CD14-positive monocyte (primary cell): ENCODE measurements around the gene SNPH. TPM values are rescaled to one million over a fixed set of nuclear protein-coding genes. Genes with fewer than 3 reads are reported as not detected.

ENCODE experiments used
- DNase-seq, 3 donors: peaks; one replicate each; pipeline ENCODE4 v3.0.0-alpha.2; 2011 to 2022
- H2AFZ ChIP-seq: 2 replicates; pipeline ENCODE4 v1.6.0; 2012; ENCODE audit warnings: mild to moderate bottlenecking, low read depth, low read length, inconsistent platforms; ENCODE audit not compliant: insufficient read depth, poor library complexity, severe bottlenecking
- H3K27ac ChIP-seq, 2 donors: 1 replicate in 1 of 2; 2 replicates in 1 of 2; pipeline ENCODE4 v1.5.1; 2012 to 2013; ENCODE audit warnings: low read length in 2 of 2, control low read depth in 1 of 2, inconsistent platforms in 1 of 2, low read depth in 1 of 2, mild to moderate bottlenecking in 1 of 2
- H3K27me3 ChIP-seq, 2 donors: one replicate each; pipeline versions ENCODE4 v1.6.0 to v1.6.1; 2011 to 2013; ENCODE audit warnings: low read length in 2 of 2; ENCODE audit not compliant: control insufficient read depth in 2 of 2, insufficient read depth in 2 of 2
- H3K36me3 ChIP-seq, 2 donors: replicated peaks in 1 of 2; 1 replicate in 1 of 2; 2 replicates in 1 of 2; pipeline versions ENCODE4 v1.5.1 to v1.6.1; 2012 to 2013; ENCODE audit warnings: low read length in 2 of 2, control low read depth in 1 of 2, inconsistent platforms in 1 of 2, mild to moderate bottlenecking in 1 of 2; ENCODE audit not compliant: insufficient read depth in 2 of 2, control insufficient read depth in 1 of 2
- H3K4me1 ChIP-seq, 2 donors: 1 replicate in 1 of 2; 2 replicates in 1 of 2; pipeline versions ENCODE4 v1.5.1 to v1.6.1; 2012 to 2013; ENCODE audit warnings: low read length in 2 of 2, control low read depth in 1 of 2, inconsistent platforms in 1 of 2, mild to moderate bottlenecking in 1 of 2, moderate library complexity in 1 of 2; ENCODE audit not compliant: insufficient read depth in 2 of 2, control insufficient read depth in 1 of 2
- H3K4me2 ChIP-seq: replicated peaks from 2 replicates; pipeline ENCODE3; 2012; ENCODE audit warnings: low read length, moderate library complexity, mild to moderate bottlenecking; ENCODE audit not compliant: poor library complexity, severe bottlenecking; ENCODE audit errors: extremely low read depth
- H3K4me3 ChIP-seq, 3 experiments: fragments of 200-600 bp in 1 of 3; sonication (generic) in 1 of 3; replicated peaks in 1 of 3; 1 replicate in 2 of 3; 2 replicates in 1 of 3; pipeline ENCODE4 v1.5.1; 2011 to 2013; ENCODE audit warnings: low read length in 3 of 3, mild to moderate bottlenecking in 3 of 3, control low read depth in 2 of 3, low read depth in 2 of 3, inconsistent platforms in 1 of 3, moderate library complexity in 1 of 3
- H3K79me2 ChIP-seq: 2 replicates; pipeline ENCODE4 v1.6.0; 2012; ENCODE audit warnings: mild to moderate bottlenecking, control low read depth, inconsistent platforms, low read length, moderate library complexity; ENCODE audit not compliant: insufficient read depth
- H3K9ac ChIP-seq: 2 replicates; pipeline ENCODE4 v1.6.0; 2017; ENCODE audit warnings: low read length, mild to moderate bottlenecking; ENCODE audit not compliant: insufficient read depth, poor library complexity, severe bottlenecking
- H3K9me3 ChIP-seq, 2 donors: replicated peaks in 1 of 2; 1 replicate in 1 of 2; 2 replicates in 1 of 2; pipeline versions ENCODE4 v1.5.1 to v1.6.1; 2012 to 2013; ENCODE audit warnings: low read length in 2 of 2, control low read depth in 1 of 2; ENCODE audit not compliant: control insufficient read depth in 1 of 2, insufficient read depth in 1 of 2
- H4K20me1 ChIP-seq: 2 replicates; pipeline ENCODE4 v1.6.0; 2012; ENCODE audit warnings: mild to moderate bottlenecking, low read length, control low read depth, moderate library complexity; ENCODE audit not compliant: insufficient read depth
- H3K27ac Mint-ChIP-seq, 7 donors: one replicate each; pipeline ENCODE4 v1.8.0; 2020; ENCODE audit warnings: mild to moderate bottlenecking in 7 of 7, mixed read lengths in 7 of 7, moderate library complexity in 6 of 7, inconsistent platforms in 2 of 7
- H3K27me3 Mint-ChIP-seq, 3 donors: one replicate each; pipeline ENCODE4 v1.8.0; 2021 to 2022; ENCODE audit warnings: low read depth in 3 of 3, mild to moderate bottlenecking in 3 of 3, mixed read lengths in 3 of 3, moderate library complexity in 3 of 3, inconsistent platforms in 1 of 3
- H3K36me3 Mint-ChIP-seq, 2 donors: one replicate each; pipeline ENCODE4 v1.8.0; 2020; ENCODE audit warnings: mixed read lengths in 2 of 2, inconsistent platforms in 1 of 2, mild to moderate bottlenecking in 1 of 2
- H3K4me1 Mint-ChIP-seq: one replicate; pipeline ENCODE4 v1.8.0; 2020; ENCODE audit warnings: mild to moderate bottlenecking, mixed read lengths
- H3K4me3 Mint-ChIP-seq, 2 donors: one replicate each; pipeline ENCODE4 v1.8.0; 2020; ENCODE audit warnings: mild to moderate bottlenecking in 2 of 2, mixed read lengths in 2 of 2, moderate library complexity in 1 of 2
- H3K9me3 Mint-ChIP-seq, 7 donors: one replicate each; pipeline ENCODE4 v1.8.0; 2020 to 2022; ENCODE audit warnings: mixed read lengths in 7 of 7, mild to moderate bottlenecking in 6 of 7, moderate library complexity in 6 of 7, inconsistent platforms in 2 of 7
- CTCF ChIP-seq: fragments of 200-600 bp; IDR thresholded peaks from one replicate; pipeline ENCODE4 v1.8.0; 2022; ENCODE audit warnings: antibody characterized with exemption, mild to moderate bottlenecking
- WGBS: methylation state at CpG from one replicate; pipeline ENCODE4 v1.1.5; 2013; ENCODE audit warnings: missing lambda C conversion rate; ENCODE audit not compliant: insufficient coverage; 5-methylcytosine and 5-hydroxymethylcytosine counted together
- intact Hi-C, 2 donors: fragments of 100-400 bp; cut with micrococcal nuclease; formaldehyde crosslinking; loops; one replicate each; pipeline versions ENCODE4 v1.15.0 to v1.15.1; 2023
- polyA plus RNA-seq, 3 donors: library from polyadenylated mRNA; depleted of rRNA in 1 of 3; unstranded in 2 of 3; stranded (reverse) in 1 of 3; fragments of 300-500 nt in 2 of 3; fragments of >200 nt in 1 of 3; fragmentation: Illumina TruSeq in 2 of 3; gene quantifications; 1 replicate in 2 of 3; 2 replicates in 1 of 3; pipeline ENCODE4 v1.2.3, GENCODE V29; 2012 to 2021

SNPH gene
- polyA plus RNA-seq, 3 donors: 0.07 to 0.10 TPM; not detected in 1

GRCh38 chr20:1299522-1299921 is 33.4 kb downstream of the SNPH start:
- no peak overlapping the region for H3K9ac ChIP-seq
- Mint-ChIP-seq H3K4me1 (peaks cover 7% of the 10 kb centered on the region), H3K36me3 (no peaks in the 10 kb centered on the region), H3K27me3 (peaks cover 0 to 4% (median 3%) of the 10 kb centered on the region in 3 donors), H3K27ac (peak overlapping the region in 1 of 7 donors; percentile 5), H3K9me3 (no peaks in the 10 kb centered on the region), H3K4me3 (no peak overlapping the region)
- WGBS: 91% methylated on average over 9 of the region's 9 CpGs
- no peak overlapping the region for H3K4me3 ChIP-seq
- H3K4me2 ChIP-seq: no peak overlapping the region
- H3K9me3 ChIP-seq: no peaks in the 10 kb centered on the region
- H3K27ac ChIP-seq: no peak overlapping the region
- peaks cover 0 to 8% of the 10 kb centered on the region in 2 donors for H3K4me1 ChIP-seq
- H3K27me3 ChIP-seq: no peaks in the 10 kb centered on the region
- intact Hi-C loops: no loop called here
- TF ChIP-seq CTCF: peak; percentile 36
- H3K79me2 ChIP-seq: no peaks in the 10 kb centered on the region
- no peaks in the 10 kb centered on the region for H3K36me3 ChIP-seq
- H2AFZ ChIP-seq: no peak overlapping the region
- no peak for DNase-seq
- no peaks in the 10 kb centered on the region for H4K20me1 ChIP-seq

- WGBS: 95% methylated on average over 10 of the region's 18 CpGs
- Histone ChIP-seq H3K9me3 (no peaks in the 10 kb centered on the region), H3K4me3 (no peak overlapping the region), H3K4me2 (no peak overlapping the region), H3K79me2 (no peaks in the 10 kb centered on the region), H3K27ac (no peak overlapping the region), H3K4me1 (peaks cover 0 to 8% of the 10 kb centered on the region in 2 donors), H3K9ac (peak overlapping the region; percentile 21), H3K36me3 (no peaks in the 10 kb centered on the region), H3K27me3 (no peaks in the 10 kb centered on the region), H2AFZ (no peak overlapping the region), H4K20me1 (no peaks in the 10 kb centered on the region)
- intact Hi-C loops: no loop called here
- Mint-ChIP-seq H3K9me3 (no peaks in the 10 kb centered on the region), H3K36me3 (no peaks in the 10 kb centered on the region), H3K4me1 (peaks cover 7% of the 10 kb centered on the region), H3K27me3 (peaks cover 0 to 4% (median 3%) of the 10 kb centered on the region in 3 donors), H3K27ac (no peak overlapping the region), H3K4me3 (no peak overlapping the region)
- no peak for TF ChIP-seq CTCF
- no peak for DNase-seq
Measured at GRCh38 chr20:1300083-1300840, 34.2 kb downstream of the SNPH start.
